Endothelial cell of umbilical vein (primary cell): ENCODE results near the gene MAP1S. TPM values are rescaled to one million over a fixed set of nuclear protein-coding genes. Genes with fewer than 3 reads are reported as not detected.

Source experiments
- BruUV-seq: library from RNA; stranded (reverse); fragments of 400-500 nt; replicated peaks from 2 replicates; lab custom pipeline; 2021; lab: Mats Ljungman, UMichigan
- CTCF ChIA-PET: fragments of 300-600, 350-600 bp; sonication (Branson Sonifier 250); formaldehyde crosslinking; loops from one replicate; lab custom pipeline; 2021; ENCODE audit warnings: antibody characterized with exemption, inconsistent platforms; lab: Charles Lee
- POLR2A ChIA-PET: fragments of 300-600, 350-600 bp; sonication (Branson Sonifier 250); formaldehyde crosslinking; loops from one replicate; lab custom pipeline; 2021; ENCODE audit warnings: antibody characterized with exemption, inconsistent platforms; lab: Charles Lee
- DNase-seq: peaks from one replicate; pipeline ENCODE4 v3.0.0-alpha.2; 2011; ENCODE audit warnings: low read depth, low spot score
- FAIRE-seq: peaks from 2 replicates; lab custom pipeline; 2011; peaks lifted over from hg19 to GRCh38; lab: Jason Lieb, UNC
- H2AFZ ChIP-seq: 2 replicates; pipeline ENCODE4 v1.6.0; 2012; ENCODE audit warnings: low read depth, low read length, control low read depth, inconsistent platforms
- H3K27ac ChIP-seq: 2 replicates; pipeline ENCODE4 v1.5.1; 2011; ENCODE audit warnings: low read depth, mild to moderate bottlenecking, control low read depth, low read length, moderate library complexity; ENCODE audit not compliant: insufficient read depth
- H3K27me3 ChIP-seq, 2 experiments: 2 replicates each; pipeline versions ENCODE4 v1.6.0 to v1.6.1; 2011; ENCODE audit warnings: low read length in 2 of 2, mixed read lengths in 1 of 2; ENCODE audit not compliant: control insufficient read depth in 2 of 2, insufficient read depth in 2 of 2
- H3K36me3 ChIP-seq, 2 experiments: 2 replicates in 1 of 2; 3 replicates in 1 of 2; pipeline ENCODE4 v1.5.1; 2011; ENCODE audit warnings: low read length in 2 of 2, mild to moderate bottlenecking in 1 of 2, moderate library complexity in 1 of 2; ENCODE audit not compliant: control insufficient read depth in 2 of 2, insufficient read depth in 2 of 2; ENCODE audit errors: extremely low read depth in 1 of 2
- H3K4me1 ChIP-seq: 3 replicates; pipeline ENCODE4 v1.5.1; 2011; ENCODE audit warnings: mild to moderate bottlenecking, low read length; ENCODE audit not compliant: control insufficient read depth, insufficient read depth; ENCODE audit errors: extremely low read depth
- H3K4me2 ChIP-seq: 2 replicates; pipeline ENCODE4 v1.6.1; 2011; ENCODE audit warnings: low read length, control low read depth, mixed read lengths; ENCODE audit not compliant: insufficient read depth
- H3K4me3 ChIP-seq, 3 experiments: fragments of 200-600 bp in 1 of 3; sonication (generic), shearing (Covaris generic) in 1 of 3; replicated peaks in 1 of 3; 2 replicates each; pipeline ENCODE4 v1.5.1; 2011 to 2016; ENCODE audit warnings: control low read depth in 3 of 3, low read length in 3 of 3, mild to moderate bottlenecking in 2 of 3, inconsistent platforms in 1 of 3, low read depth in 1 of 3, moderate library complexity in 1 of 3; ENCODE audit not compliant: insufficient read depth in 1 of 3
- H3K79me2 ChIP-seq: 2 replicates; pipeline ENCODE4 v1.6.0; 2012; ENCODE audit warnings: low read length, inconsistent platforms; ENCODE audit not compliant: control insufficient read depth, insufficient read depth
- H3K9ac ChIP-seq: replicated peaks from 2 replicates; pipeline ENCODE3; 2011; ENCODE audit warnings: low read length, control low read depth; ENCODE audit not compliant: insufficient read depth; ENCODE audit errors: extremely low read depth
- H3K9me1 ChIP-seq: replicated peaks from 3 replicates; pipeline ENCODE4 v1.6.0; 2011; ENCODE audit warnings: mild to moderate bottlenecking, low read length; ENCODE audit not compliant: control insufficient read depth, insufficient read depth; ENCODE audit errors: extremely low read depth
- H3K9me3 ChIP-seq: replicated peaks from 2 replicates; pipeline ENCODE4 v1.5.1; 2012; ENCODE audit warnings: low read length, inconsistent platforms; ENCODE audit not compliant: control insufficient read depth, insufficient read depth
- H4K20me1 ChIP-seq: replicated peaks from 2 replicates; pipeline ENCODE3; 2011; ENCODE audit warnings: mild to moderate bottlenecking, low read length; ENCODE audit not compliant: control insufficient read depth, insufficient read depth; ENCODE audit errors: extremely low read depth
- EZH2 ChIP-seq: IDR thresholded peaks from 2 replicates; pipeline ENCODE4 v1.6.1; 2012; ENCODE audit warnings: borderline replicate concordance, low read depth, mild to moderate bottlenecking, moderate library complexity, low read length, inconsistent platforms; ENCODE audit not compliant: severe bottlenecking
- FOS ChIP-seq: IDR thresholded peaks from 2 replicates; pipeline ENCODE4 v1.6.1; 2011; ENCODE audit warnings: mild to moderate bottlenecking, low read length, moderate library complexity, borderline replicate concordance; ENCODE audit not compliant: insufficient read depth
- GATA2 ChIP-seq: IDR thresholded peaks from 2 replicates; pipeline ENCODE4 v1.7.0; 2011; ENCODE audit warnings: low read depth, mild to moderate bottlenecking, moderate library complexity, mixed read lengths, low read length; ENCODE audit not compliant: insufficient read length, insufficient read depth
- JUN ChIP-seq: IDR thresholded peaks from 2 replicates; pipeline ENCODE4 v1.6.1; 2011; ENCODE audit warnings: borderline replicate concordance, low read depth; ENCODE audit not compliant: insufficient read length, insufficient read depth
- MYC ChIP-seq: IDR thresholded peaks from one replicate; pipeline ENCODE4 v1.6.1; 2011; ENCODE audit warnings: mild to moderate bottlenecking, low read depth, low read length
- POLR2A ChIP-seq: IDR thresholded peaks from 2 replicates; pipeline ENCODE4 v1.6.1; 2012; ENCODE audit warnings: low read depth, mild to moderate bottlenecking, control low read depth, low read length
- POLR2AphosphoS5 ChIP-seq: IDR thresholded peaks from 2 replicates; pipeline ENCODE4 v1.6.1; 2012; ENCODE audit warnings: low read depth, mild to moderate bottlenecking, control low read depth, low read length, moderate library complexity; ENCODE audit not compliant: insufficient read depth
- dilution Hi-C: fragments of 300-500 bp; cut with MboI; formaldehyde crosslinking; loops from one replicate; pipeline ENCODE4 v1.15.0; 2019; ENCODE audit warnings: low sequenced_read_pairs; ENCODE audit not compliant: extremely low pct_ligation_motif_present
- intact Hi-C: fragments of 100-400 bp; cut with micrococcal nuclease; formaldehyde crosslinking; loops from one replicate; pipeline ENCODE4 v1.10.0; 2022
- polyA plus RNA-seq, 4 experiments: library from polyadenylated mRNA; depleted of rRNA in 3 of 4; stranded (reverse) in 3 of 4; unstranded in 1 of 4; fragments of >200 nt; gene quantifications; 2 replicates each; pipeline versions ENCODE4 v1.2.1 to v1.2.3, GENCODE V29; 2011 to 2012; ENCODE audit warnings: missing spikeins in 1 of 4
- total RNA-seq: library from RNA; stranded (reverse); gene quantifications from 2 replicates; pipeline ENCODE4 v1.2.3, GENCODE V29; 2021
- TF ChIP-seq, protein P1 (sequence below), 2 donors: IDR thresholded peaks; 1 replicate in 1 of 2; 2 replicates in 1 of 2; pipeline ENCODE4 v1.5.1; 2011; ENCODE audit warnings: low read length in 2 of 2, mild to moderate bottlenecking in 2 of 2, moderate library complexity in 2 of 2, control low read depth in 1 of 2, inconsistent platforms in 1 of 2, low read depth in 1 of 2; ENCODE audit not compliant: insufficient read depth in 1 of 2; ENCODE audit errors: extremely low read depth in 1 of 2
- TF ChIP-seq, protein P2 (sequence below): IDR thresholded peaks from 2 replicates; pipeline ENCODE4 v1.6.1; 2011; ENCODE audit not compliant: insufficient read depth, insufficient read length

Gene MAP1S
- total and polyA plus RNA-seq, 2 donors (not counting 3 experiments of a cell fraction or from before 2014, with no cell fraction given): 94.8 to 143 TPM

DNA sequence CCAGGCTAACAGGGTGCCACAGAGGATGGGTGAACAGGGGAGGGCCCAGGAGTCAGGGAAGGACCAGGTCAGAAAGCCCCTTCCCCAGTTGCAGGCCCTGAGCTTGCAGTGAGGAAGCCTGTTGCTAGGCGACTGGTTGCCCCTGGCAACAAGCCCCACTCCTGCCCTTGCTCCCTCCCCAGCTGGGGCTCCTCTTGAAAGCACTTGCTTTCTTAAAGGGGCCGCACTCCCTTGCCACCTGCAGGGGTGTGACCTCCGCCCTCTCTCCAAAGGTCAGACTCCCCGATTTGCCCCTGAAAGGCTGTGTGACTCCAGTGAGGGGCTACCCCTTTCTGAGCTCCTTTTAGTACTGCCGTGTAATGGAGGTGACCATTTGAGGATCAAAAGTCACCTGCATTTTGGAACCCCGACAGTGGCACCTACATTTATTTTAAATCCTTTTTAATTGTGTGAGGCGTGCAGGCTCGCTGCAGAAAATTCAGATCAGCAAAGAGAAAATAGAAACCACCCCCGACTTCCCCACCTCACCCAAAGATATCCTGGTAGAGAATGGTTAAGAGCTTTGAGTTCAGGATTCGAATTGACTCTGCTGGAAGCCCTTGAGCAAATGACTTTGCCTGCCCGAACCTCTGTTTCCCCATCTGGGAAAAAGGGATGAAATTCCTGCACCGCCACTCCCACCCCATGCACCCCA is 36.8 kb downstream of the MAP1S start:
- DNase-seq (no peak), FAIRE-seq (no peak)
- CTCF ChIA-PET: interaction anchor here (0.7 to 1.6 kb wide), 2 partner anchors 11 to 40 kb away, joined by 3 to 7 read pairs; no protein-coding TSS in a partner anchor
- Histone ChIP-seq H3K9me3 (no peaks in the 10 kb centered on the region), H3K27me3 (no peaks in the 10 kb centered on the region), H3K4me3 (no peak overlapping the region), H3K36me3 (no peaks in the 10 kb centered on the region), H3K27ac (no peak overlapping the region), H3K4me2 (no peak overlapping the region), H3K9ac (no peak overlapping the region), H4K20me1 (no peaks in the 10 kb centered on the region), H3K4me1 (peaks cover 3% of the 10 kb centered on the region), H2AFZ (no peak overlapping the region), H3K9me1 (no peaks in the 10 kb centered on the region), H3K79me2 (no peaks in the 10 kb centered on the region)
- POLR2A ChIA-PET: no interaction called here
- intact Hi-C loops: no loop called here
- no TSS peak for BruUV-seq
- TF ChIP-seq EZH2 (no peak), FOS (no peak)
- dilution Hi-C loops: no loop called here

DNA sequence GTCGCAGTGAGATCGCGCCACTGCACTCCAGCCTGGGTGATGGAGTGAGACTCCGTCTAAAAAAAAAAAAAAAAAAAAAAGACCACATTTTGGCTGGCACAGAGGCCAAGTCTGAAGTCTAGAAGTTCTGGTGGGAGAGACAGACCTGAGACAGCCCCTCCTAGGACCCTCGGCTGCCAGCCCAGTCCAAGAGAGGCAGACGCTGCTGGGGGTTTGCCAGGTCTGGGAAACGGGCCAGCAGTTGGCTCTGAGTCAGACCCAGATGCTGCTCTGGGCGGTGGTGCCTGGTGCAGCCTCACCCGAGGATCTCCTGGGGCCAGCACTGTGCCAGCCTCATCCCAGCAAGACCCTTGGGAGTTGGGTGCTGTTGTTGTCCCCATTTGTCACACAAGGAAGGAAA is 37.8 kb downstream of the MAP1S start:
- Histone ChIP-seq H2AFZ (no peak overlapping the region), H3K9me3 (no peaks in the 10 kb centered on the region), H3K4me2 (no peak overlapping the region), H3K27me3 (no peaks in the 10 kb centered on the region), H3K36me3 (no peaks in the 10 kb centered on the region), H3K79me2 (no peaks in the 10 kb centered on the region), H3K4me3 (no peak overlapping the region), H3K27ac (no peak overlapping the region), H4K20me1 (no peaks in the 10 kb centered on the region), H3K9ac (no peak overlapping the region), H3K9me1 (no peaks in the 10 kb centered on the region), H3K4me1 (peaks cover 3% of the 10 kb centered on the region)
- ChIA-PET POLR2A (no interaction called here), CTCF (interaction anchor here (0.7 to 1.6 kb wide), 3 partner anchors 10 to 41 kb away, joined by 3 to 7 read pairs (median 4); no protein-coding TSS in a partner anchor)
- dilution Hi-C loops (no loop called here), intact Hi-C loops (no loop called here)
- DNase-seq (peak; percentile 68), FAIRE-seq (peak; percentile 65)
- no TSS peak for BruUV-seq
- no peak for TF ChIP-seq GATA2
- TF ChIP-seq JUN: no peak
- no peak for TF ChIP-seq POLR2AphosphoS5
- TF ChIP-seq EZH2: no peak
- no peak for TF ChIP-seq MYC
- no peak for TF ChIP-seq FOS
- TF ChIP-seq, protein P1, sequence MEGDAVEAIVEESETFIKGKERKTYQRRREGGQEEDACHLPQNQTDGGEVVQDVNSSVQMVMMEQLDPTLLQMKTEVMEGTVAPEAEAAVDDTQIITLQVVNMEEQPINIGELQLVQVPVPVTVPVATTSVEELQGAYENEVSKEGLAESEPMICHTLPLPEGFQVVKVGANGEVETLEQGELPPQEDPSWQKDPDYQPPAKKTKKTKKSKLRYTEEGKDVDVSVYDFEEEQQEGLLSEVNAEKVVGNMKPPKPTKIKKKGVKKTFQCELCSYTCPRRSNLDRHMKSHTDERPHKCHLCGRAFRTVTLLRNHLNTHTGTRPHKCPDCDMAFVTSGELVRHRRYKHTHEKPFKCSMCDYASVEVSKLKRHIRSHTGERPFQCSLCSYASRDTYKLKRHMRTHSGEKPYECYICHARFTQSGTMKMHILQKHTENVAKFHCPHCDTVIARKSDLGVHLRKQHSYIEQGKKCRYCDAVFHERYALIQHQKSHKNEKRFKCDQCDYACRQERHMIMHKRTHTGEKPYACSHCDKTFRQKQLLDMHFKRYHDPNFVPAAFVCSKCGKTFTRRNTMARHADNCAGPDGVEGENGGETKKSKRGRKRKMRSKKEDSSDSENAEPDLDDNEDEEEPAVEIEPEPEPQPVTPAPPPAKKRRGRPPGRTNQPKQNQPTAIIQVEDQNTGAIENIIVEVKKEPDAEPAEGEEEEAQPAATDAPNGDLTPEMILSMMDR (IDR thresholded peaks at IDR 0.05; ENCODE audit: extremely low read depth in 1 of 2, insufficient read depth in 1 of 2, low read depth in 1 of 2, low read length in 2 of 2): no peak
- TF ChIP-seq, protein P2, sequence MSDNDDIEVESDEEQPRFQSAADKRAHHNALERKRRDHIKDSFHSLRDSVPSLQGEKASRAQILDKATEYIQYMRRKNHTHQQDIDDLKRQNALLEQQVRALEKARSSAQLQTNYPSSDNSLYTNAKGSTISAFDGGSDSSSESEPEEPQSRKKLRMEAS: no peak
- TF ChIP-seq POLR2A: no peak
